ENCODE results near the gene HECW1. TPM values are rescaled to one million over a fixed set of nuclear protein-coding genes. Genes with fewer than 3 reads are reported as not detected.

HECW1 gene
- total RNA-seq, 1 experiment from 2014 or later, result 1.8 TPM

DNA sequence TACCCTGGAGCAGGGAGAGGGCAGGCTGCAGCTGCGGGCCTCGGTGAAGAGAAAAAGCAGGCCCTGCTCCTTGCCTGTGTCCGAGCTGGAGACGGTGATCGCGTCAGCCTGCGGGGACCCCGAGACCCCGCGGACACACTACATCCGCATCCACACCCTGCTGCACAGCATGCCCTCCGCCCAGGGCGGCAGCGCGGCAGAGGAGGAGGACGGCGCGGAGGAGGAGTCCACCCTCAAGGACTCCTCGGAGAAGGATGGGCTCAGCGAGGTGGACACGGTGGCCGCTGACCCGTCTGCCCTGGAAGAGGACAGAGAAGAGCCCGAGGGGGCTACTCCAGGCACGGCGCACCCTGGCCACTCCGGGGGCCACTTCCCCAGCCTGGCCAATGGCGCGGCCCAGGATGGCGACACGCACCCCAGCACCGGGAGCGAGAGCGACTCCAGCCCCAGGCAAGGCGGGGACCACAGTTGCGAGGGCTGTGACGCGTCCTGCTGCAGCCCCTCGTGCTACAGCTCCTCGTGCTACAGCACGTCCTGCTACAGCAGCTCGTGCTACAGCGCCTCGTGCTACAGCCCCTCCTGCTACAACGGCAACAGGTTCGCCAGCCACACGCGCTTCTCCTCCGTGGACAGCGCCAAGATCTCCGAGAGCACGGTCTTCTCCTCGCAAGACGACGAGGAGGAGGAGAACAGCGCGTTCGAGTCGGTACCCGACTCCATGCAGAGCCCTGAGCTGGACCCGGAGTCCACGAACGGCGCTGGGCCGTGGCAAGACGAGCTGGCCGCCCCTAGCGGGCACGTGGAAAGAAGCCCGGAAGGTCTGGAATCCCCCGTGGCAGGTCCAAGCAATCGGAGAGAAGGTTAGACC, 332.5 kb downstream of the HECW1 start:
- Histone ChIP-seq H3K36me3 (ENCODE audit: control insufficient read depth, insufficient read depth, low read length) (no peaks in the 10 kb centered on the region), H3K9me3 (no peaks in the 10 kb centered on the region), H3K4me3 (ENCODE audit: low read depth, low read length) (no peak overlapping the region), H3K4me1 (no peaks in the 10 kb centered on the region), H3K27me3 (replicated peaks; ENCODE audit: control insufficient read depth, insufficient read depth, low read length) (no peaks in the 10 kb centered on the region; the same call in 1 of the 2 replicates)
- TF ChIP-seq, protein P1, sequence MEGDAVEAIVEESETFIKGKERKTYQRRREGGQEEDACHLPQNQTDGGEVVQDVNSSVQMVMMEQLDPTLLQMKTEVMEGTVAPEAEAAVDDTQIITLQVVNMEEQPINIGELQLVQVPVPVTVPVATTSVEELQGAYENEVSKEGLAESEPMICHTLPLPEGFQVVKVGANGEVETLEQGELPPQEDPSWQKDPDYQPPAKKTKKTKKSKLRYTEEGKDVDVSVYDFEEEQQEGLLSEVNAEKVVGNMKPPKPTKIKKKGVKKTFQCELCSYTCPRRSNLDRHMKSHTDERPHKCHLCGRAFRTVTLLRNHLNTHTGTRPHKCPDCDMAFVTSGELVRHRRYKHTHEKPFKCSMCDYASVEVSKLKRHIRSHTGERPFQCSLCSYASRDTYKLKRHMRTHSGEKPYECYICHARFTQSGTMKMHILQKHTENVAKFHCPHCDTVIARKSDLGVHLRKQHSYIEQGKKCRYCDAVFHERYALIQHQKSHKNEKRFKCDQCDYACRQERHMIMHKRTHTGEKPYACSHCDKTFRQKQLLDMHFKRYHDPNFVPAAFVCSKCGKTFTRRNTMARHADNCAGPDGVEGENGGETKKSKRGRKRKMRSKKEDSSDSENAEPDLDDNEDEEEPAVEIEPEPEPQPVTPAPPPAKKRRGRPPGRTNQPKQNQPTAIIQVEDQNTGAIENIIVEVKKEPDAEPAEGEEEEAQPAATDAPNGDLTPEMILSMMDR (IDR thresholded peaks at IDR 0.05; ENCODE audit: insufficient read depth in 1 of 2, low read depth in 1 of 2, low read length in 1 of 2, severe bottlenecking in 1 of 2, unreplicated experiment in 1 of 2), result no peak
- intact Hi-C loops (cut with micrococcal nuclease; ENCODE audit: unreplicated experiment), result no loop called here
- BruUV-seq (replicated peaks), result no TSS peak
- Mint-ChIP-seq H3K27me3 (ENCODE audit: insufficient read depth, unreplicated experiment) (peaks cover 3% of the 10 kb centered on the region), H3K9me3 (ENCODE audit: unreplicated experiment) (no peaks in the 10 kb centered on the region), H3K4me1 (ENCODE audit: low read depth, unreplicated experiment) (no peaks in the 10 kb centered on the region), H3K36me3 (ENCODE audit: insufficient read depth, unreplicated experiment) (no peaks in the 10 kb centered on the region), H3K27ac (ENCODE audit: unreplicated experiment) (no peak overlapping the region), H3K4me3 (ENCODE audit: unreplicated experiment) (no peak overlapping the region)
- DNase-seq, result no peak
- CTCF ChIA-PET, result no interaction called here
- POLR2A ChIA-PET, result no interaction called here

DNA sequence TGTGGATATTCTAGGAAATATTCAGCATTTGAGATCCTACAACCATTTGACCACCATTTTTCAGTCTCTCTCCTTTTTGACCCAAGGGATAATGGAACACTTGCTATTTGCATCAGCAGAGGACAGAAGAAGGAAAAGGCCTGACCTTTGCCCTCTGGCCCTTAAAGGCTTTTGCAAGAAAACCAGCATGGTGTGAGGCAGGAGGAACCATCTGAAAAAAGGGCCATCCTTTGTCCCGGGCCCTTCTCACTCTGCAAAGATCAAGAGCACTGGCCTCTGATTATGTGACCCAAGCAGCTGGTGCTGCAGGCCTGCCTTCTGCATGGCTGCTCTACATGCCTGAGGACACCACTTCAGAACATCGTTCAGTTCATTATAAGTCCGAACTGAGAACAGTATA, 337.1 kb downstream of the HECW1 start:
- Mint-ChIP-seq H3K4me3 (ENCODE audit: unreplicated experiment) (no peak overlapping the region), H3K9me3 (ENCODE audit: unreplicated experiment) (no peaks in the 10 kb centered on the region), H3K4me1 (ENCODE audit: low read depth, unreplicated experiment) (peaks cover 1% of the 10 kb centered on the region), H3K27ac (ENCODE audit: unreplicated experiment) (no peak overlapping the region), H3K27me3 (ENCODE audit: insufficient read depth, unreplicated experiment) (no peaks in the 10 kb centered on the region), H3K36me3 (ENCODE audit: insufficient read depth, unreplicated experiment) (no peaks in the 10 kb centered on the region)
- POLR2A ChIA-PET, result no interaction called here
- Histone ChIP-seq H3K4me3 (ENCODE audit: low read depth, low read length) (no peak overlapping the region), H3K9me3 (no peaks in the 10 kb centered on the region), H3K27me3 (replicated peaks; ENCODE audit: control insufficient read depth, insufficient read depth, low read length) (no peaks in the 10 kb centered on the region), H3K4me1 (no peaks in the 10 kb centered on the region), H3K36me3 (ENCODE audit: control insufficient read depth, insufficient read depth, low read length) (no peaks in the 10 kb centered on the region)
- TF ChIP-seq, protein P1 (IDR thresholded peaks at IDR 0.05; ENCODE audit: insufficient read depth in 1 of 2, low read depth in 1 of 2, low read length in 1 of 2, severe bottlenecking in 1 of 2, unreplicated experiment in 1 of 2), result no peak
- intact Hi-C loops (cut with micrococcal nuclease; ENCODE audit: unreplicated experiment), result no loop called here
- CTCF ChIA-PET, result no interaction called here
- BruUV-seq (replicated peaks), result no TSS peak
- DNase-seq, result no peak

DNA sequence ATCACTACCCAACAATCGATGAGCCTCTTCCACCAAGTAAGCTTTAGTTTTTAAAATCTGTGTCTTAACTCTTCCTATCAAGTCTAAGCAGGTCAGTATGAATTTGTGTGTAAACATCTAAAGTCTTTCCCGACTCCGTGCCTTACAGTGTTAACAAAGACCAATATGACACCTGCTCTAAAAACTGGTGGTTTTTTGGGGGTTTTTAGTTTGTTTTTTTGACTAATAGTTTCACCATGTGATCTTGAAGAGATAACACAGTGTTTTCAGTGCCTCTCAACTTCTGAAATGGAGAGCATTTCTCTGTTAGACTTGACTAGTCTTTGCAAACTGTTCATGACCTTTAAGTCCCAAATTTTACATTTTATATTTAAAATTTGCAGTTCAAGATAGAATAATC, 338.4 kb downstream of the HECW1 start:
- Mint-ChIP-seq H3K36me3 (ENCODE audit: insufficient read depth, unreplicated experiment) (no peaks in the 10 kb centered on the region), H3K27me3 (ENCODE audit: insufficient read depth, unreplicated experiment) (no peaks in the 10 kb centered on the region), H3K4me1 (ENCODE audit: low read depth, unreplicated experiment) (peaks cover 9% of the 10 kb centered on the region), H3K9me3 (ENCODE audit: unreplicated experiment) (no peaks in the 10 kb centered on the region), H3K4me3 (ENCODE audit: unreplicated experiment) (no peak overlapping the region), H3K27ac (ENCODE audit: unreplicated experiment) (no peak overlapping the region)
- POLR2A ChIA-PET, result no interaction called here
- Histone ChIP-seq H3K4me1 (no peaks in the 10 kb centered on the region), H3K27me3 (replicated peaks; ENCODE audit: control insufficient read depth, insufficient read depth, low read length) (no peaks in the 10 kb centered on the region), H3K9me3 (no peaks in the 10 kb centered on the region), H3K36me3 (ENCODE audit: control insufficient read depth, insufficient read depth, low read length) (no peaks in the 10 kb centered on the region), H3K4me3 (ENCODE audit: low read depth, low read length) (no peak overlapping the region)
- no TSS peak for BruUV-seq (replicated peaks)
- CTCF ChIA-PET, result no interaction called here
- no peak for DNase-seq
- intact Hi-C loops (cut with micrococcal nuclease; ENCODE audit: unreplicated experiment), result loop anchor here (10.0 kb wide), 1 partner anchor 186 kb away; no protein-coding TSS in a partner anchor
- TF ChIP-seq, protein P1 (IDR thresholded peaks at IDR 0.05; ENCODE audit: insufficient read depth in 1 of 2, low read depth in 1 of 2, low read length in 1 of 2, severe bottlenecking in 1 of 2, unreplicated experiment in 1 of 2), result no peak
